Stomach (tissue), 4 donors: Measurements from ENCODE around the gene ELAC2.

Source experiments
- CTCF ChIP-seq, 7 experiments: fragments of 450-650 bp in 4 of 7; fragments of 200-600 bp in 3 of 7; sonication (generic) in 3 of 7; IDR thresholded peaks; one replicate each; pipeline ENCODE4 v1.5.1; 2016 to 2019; ENCODE audit warnings: antibody characterized with exemption in 7 of 7, control low read depth in 2 of 7, mild to moderate bottlenecking in 1 of 7
- EP300 ChIP-seq: sonication (generic); formaldehyde crosslinking; IDR thresholded peaks from one replicate; pipeline ENCODE4 v1.6.1; 2017; ENCODE audit warnings: antibody characterized with exemption
- POLR2A ChIP-seq, 4 donors: fragments of 450-650 bp; IDR thresholded peaks; one replicate each; pipeline ENCODE4 v1.6.1; 2016; ENCODE audit warnings: antibody characterized with exemption in 4 of 4, control low read depth in 2 of 4, mild to moderate bottlenecking in 1 of 4, moderate library complexity in 1 of 4
- POLR2AphosphoS5 ChIP-seq, 3 donors: sonication (generic); formaldehyde crosslinking; IDR thresholded peaks; one replicate each; pipeline ENCODE4 v1.6.1; 2016; ENCODE audit warnings: antibody characterized with exemption in 3 of 3

GRCh38 chr17:13024016-13024415 is 6.2 kb upstream of the ELAC2 start:
- no peak for TF ChIP-seq CTCF (IDR thresholded peaks at IDR 0.05)
- TF ChIP-seq POLR2AphosphoS5 (IDR thresholded peaks at IDR 0.05), result no peak
- TF ChIP-seq POLR2A (IDR thresholded peaks at IDR 0.05), result no peak
- no peak for TF ChIP-seq EP300
